ENCODE measurements around the gene CXCR6.

CXCR6 gene

GRCh38 chr3:45949432-45949831 lies 6.2 kb downstream of the CXCR6 start:
- DNase-seq = no peak

DNA sequence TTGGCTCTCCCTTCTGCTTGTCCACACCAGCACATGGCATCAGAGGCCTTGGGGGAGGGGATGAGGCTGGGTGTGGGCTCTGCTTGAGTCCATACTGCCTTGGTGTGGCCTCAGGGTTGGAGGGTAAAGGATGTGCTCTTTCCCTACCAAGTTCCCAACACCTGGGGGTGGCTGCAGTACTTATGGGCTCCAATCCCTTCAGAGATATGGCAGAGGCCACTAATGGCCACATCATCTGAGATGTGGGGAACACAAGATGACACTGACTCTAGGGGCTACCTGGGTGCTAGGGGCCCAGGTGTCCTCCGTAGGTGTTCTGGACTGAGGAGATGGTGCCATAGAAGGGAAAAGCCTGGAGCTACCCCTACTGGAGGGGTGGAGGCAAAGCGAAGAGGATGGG lies 6.9 kb downstream of the CXCR6 start:
- DNase-seq = no peak

- DNase-seq = no peak
These were observed 7.7 kb downstream of the CXCR6 start for GRCh38 chr3:45950686-45951600.

- DNase-seq = no peak
These were observed 8.7 kb downstream of the CXCR6 start for GRCh38 chr3:45951946-45952345.

GRCh38 chr3:45952456-45952855 lies 9.2 kb downstream of the CXCR6 start:
- no peak for DNase-seq

GRCh38 chr3:45953536-45953935 lies 10.3 kb downstream of the CXCR6 start:
- DNase-seq = no peak

- DNase-seq = no peak
These were observed 11.0 kb downstream of the CXCR6 start for GRCh38 chr3:45954306-45954705.

- DNase-seq = no peak
These were observed 11.9 kb downstream of the CXCR6 start for GRCh38 chr3:45955017-45955647.

DNA sequence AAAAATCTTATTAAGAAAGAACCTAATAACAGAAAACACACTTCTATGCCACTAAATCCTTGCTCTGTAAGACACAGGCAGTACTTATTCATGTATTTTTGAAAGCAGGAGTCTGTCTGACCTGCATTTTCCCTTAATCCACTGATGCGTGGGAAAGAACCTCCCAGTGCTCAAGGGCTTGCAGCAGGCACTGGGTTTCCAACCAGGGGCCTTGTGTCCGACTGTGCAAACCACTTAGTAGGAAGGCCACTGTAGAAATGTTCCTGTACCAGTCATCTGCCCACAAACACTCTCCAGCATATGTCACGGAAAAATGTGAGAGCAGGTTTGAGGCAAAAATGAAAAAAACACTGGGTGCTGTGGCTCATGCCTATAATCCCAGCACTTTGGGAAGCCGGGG lies 12.4 kb downstream of the CXCR6 start:
- no peak for DNase-seq

DNA sequence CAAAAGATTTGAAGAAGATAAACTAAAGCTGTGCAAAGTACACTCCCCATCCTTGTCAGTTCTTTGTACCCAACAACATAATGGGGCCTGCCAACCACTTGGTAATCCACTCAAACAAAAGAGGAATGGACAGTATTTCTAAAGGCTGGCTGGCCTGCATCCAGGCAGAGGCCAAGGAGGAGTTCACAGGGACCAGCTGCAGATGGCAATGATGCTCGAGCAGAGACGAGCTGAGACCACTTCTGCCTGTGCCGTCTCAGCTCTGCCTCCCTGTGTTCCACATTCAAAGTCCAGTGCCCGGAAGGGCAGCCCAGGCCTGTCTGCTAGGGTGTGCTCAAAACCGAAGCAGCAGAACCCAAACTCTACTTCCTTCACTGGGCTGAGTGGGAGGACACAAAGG lies 14.3 kb downstream of the CXCR6 start:
- DNase-seq = no peak

GRCh38 chr3:45958321-45958791 lies 15.1 kb downstream of the CXCR6 start:
- DNase-seq = no peak

- no peak for DNase-seq
These were observed 15.9 kb downstream of the CXCR6 start for GRCh38 chr3:45959201-45959600.

DNA sequence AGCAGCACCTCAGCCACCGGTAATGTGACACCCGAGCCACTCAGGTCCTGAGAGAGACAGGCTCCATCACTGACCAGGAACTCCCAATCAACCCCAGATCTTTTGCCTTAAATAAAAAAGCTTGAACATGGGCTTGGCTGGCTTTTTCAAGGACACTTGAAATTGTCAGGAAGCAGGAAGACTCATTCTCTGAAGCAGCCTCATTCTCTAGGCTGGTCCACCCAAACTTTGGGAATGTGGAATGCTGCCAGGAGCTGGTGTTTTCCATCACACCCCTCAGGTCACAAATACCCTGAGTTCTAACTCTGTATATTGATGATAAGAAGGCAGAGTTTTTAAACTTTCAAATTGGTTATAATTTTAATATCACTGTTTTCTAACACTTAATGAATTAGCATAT lies 17.0 kb downstream of the CXCR6 start:
- no peak for DNase-seq

GRCh38 chr3:45962033-45962432 lies 18.8 kb downstream of the CXCR6 start:
- no peak for DNase-seq

GRCh38 chr3:45964139-45964538 lies 20.9 kb downstream of the CXCR6 start:
- no peak for DNase-seq

DNA sequence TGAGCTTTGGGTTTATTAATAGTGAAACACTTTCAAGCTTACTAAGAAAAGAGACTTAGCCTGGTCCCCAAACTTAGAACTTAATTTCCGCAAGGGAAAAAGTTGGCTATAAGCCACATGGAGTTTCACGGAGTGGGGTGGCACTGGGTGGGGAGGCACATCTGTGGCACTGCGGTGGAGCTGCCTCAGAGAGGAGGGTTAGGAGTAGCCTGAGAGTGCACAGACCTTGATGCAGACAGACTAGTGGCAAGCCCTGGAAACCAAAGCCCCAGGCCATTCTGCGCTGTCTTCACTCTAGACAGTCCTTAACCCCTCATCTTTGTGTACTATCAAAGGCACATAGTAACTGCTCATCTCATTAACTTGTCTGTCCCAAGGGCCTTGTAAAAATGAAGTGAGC lies 22.0 kb downstream of the CXCR6 start:
- DNase-seq = no peak

GRCh38 chr3:45965653-45966052 lies 22.4 kb downstream of the CXCR6 start:
- no peak for DNase-seq

DNA sequence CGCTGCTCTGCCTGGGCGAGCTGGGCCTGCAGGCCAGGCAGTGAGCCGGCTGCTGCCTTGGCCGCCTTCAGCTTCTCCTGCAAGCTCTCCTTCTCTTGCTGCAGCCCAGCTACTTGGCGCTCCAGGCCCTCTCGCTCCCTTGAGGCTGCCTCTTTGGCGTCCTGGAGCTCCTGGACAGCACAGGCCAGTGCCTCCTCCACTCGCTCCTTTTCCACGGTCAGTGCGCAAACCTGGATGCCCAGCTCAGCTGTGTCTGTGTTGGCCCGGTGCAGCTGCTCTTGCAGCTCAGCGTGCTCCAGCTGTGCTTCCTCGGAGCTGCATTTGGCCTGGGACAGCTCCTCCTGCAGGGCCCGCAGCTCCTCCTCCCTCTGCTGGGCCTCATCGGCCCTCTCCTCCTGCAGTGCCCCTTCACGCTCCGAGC lies 23.1 kb downstream of the CXCR6 start:
- no peak for DNase-seq

- peak; percentile 13 for DNase-seq
These were observed 23.8 kb downstream of the CXCR6 start for GRCh38 chr3:45966950-45967640.

- no peak for DNase-seq
These were observed 24.5 kb downstream of the CXCR6 start for GRCh38 chr3:45967724-45968123.

DNA sequence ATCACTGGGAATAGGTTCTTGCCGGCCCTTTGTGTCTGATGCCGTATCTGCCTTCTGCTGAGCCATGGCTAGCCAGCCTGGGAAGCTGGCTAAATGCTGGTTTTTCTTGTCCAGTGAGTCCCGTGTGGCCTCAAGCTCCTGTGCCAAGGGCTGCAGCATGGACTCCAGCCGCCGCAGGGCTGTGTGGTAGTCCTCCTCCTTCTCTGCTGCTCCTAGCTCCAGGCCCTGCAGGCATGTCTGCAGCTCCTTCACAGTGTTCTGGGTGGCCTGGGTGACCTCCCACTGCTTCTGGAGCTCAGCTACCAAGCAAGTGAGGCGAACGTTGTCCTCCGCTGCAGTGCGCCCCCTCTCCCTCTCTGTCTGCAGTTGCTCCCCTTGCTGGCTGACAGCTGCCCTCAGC lies 24.9 kb downstream of the CXCR6 start:
- DNase-seq = no peak

DNA sequence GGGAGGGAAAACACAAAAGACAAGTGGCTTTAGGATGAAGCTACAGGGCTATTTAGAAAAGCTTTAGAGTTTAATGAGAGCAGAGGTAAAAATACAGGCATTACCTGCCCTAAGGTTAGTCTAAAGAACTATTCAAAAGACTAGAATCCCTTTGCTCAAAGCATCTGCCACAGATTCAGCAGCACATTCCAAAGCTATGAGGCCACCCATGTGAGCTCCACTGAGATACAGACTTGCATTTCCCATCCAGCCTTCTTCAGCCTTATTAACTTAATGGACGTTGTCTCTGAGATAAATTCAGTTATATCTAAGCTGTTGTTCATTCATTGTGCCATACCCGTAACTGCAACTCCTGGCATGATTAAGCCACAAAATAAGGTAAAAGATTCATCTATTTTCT lies 25.4 kb downstream of the CXCR6 start:
- DNase-seq = no peak

DNA sequence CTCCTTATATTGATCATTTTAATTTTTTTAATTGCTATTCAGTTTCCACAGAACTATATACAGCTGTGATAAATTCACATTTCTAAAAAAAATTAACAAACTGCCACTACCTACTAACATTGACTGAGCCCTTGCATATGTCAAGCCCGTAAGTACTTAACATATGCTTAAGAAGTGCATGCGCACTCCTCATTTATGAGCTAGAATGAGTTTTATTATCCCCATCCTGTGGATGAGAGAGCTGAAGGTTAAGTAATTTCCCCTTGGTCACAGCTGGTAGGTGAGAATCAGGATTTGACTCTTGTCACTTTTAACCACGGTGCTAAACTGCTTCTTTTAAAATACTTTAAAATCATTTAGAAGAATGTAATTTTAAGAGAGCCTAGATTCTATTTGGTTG lies 25.9 kb downstream of the CXCR6 start:
- DNase-seq = no peak

GRCh38 chr3:45969953-45970352 lies 26.7 kb downstream of the CXCR6 start:
- DNase-seq = no peak
